Neural progenitor cell (in vitro differentiated cells): ENCODE data around the gene DIS3L2. TPM values are rescaled to one million over a fixed set of nuclear protein-coding genes. Genes with fewer than 3 reads are reported as not detected.
"Not testable (repeated sequence)": the region's sequence is repeated elsewhere in the genome, so short reads cannot be mapped to it uniquely, and the experiment has no call there.

Experiments
- DNase-seq: peaks from one replicate; pipeline ENCODE4 v3.0.0-alpha.2; 2016; ENCODE audit warnings: low spot score
- H2AFZ ChIP-seq: fragments of 200-600 bp; sonication (generic); replicated peaks from 2 replicates; pipeline ENCODE4 v1.6.1; 2016; ENCODE audit warnings: antibody characterized with exemption
- H3F3A ChIP-seq: fragments of 200-600 bp; sonication (generic); 2 replicates; pipeline ENCODE4 v1.6.1; 2016; ENCODE audit warnings: antibody characterized with exemption, low read depth
- H3K27ac ChIP-seq: fragments of 200-600 bp; sonication (generic); 2 replicates; pipeline ENCODE4 v1.5.1; 2016; ENCODE audit warnings: mild to moderate bottlenecking
- H3K27me3 ChIP-seq: fragments of 200-600 bp; sonication (generic); 2 replicates; pipeline ENCODE4 v1.6.1; 2016; ENCODE audit warnings: mild to moderate bottlenecking, moderate library complexity
- H3K36me3 ChIP-seq: fragments of 200-600 bp; sonication (generic); 2 replicates; pipeline ENCODE4 v1.5.1; 2016
- H3K4me1 ChIP-seq: fragments of 200-600 bp; sonication (generic); 2 replicates; pipeline ENCODE4 v1.6.1; 2016; ENCODE audit warnings: mixed run types
- H3K4me2 ChIP-seq: fragments of 200-600 bp; sonication (generic); 2 replicates; pipeline ENCODE4 v1.6.1; 2016
- H3K4me3 ChIP-seq: fragments of 200-600 bp; sonication (generic); 2 replicates; pipeline ENCODE4 v1.5.1; 2016
- H3K79me2 ChIP-seq: fragments of 200-600 bp; sonication (generic); 2 replicates; pipeline ENCODE4 v1.6.1; 2016; ENCODE audit warnings: low read depth
- H3K9ac ChIP-seq: fragments of 200-600 bp; sonication (generic); 2 replicates; pipeline ENCODE4 v1.6.1; 2016
- H3K9me3 ChIP-seq: fragments of 200-600 bp; sonication (generic); 2 replicates; pipeline ENCODE4 v1.5.1; 2016; ENCODE audit warnings: low read depth
- H4K20me1 ChIP-seq: fragments of 200-600 bp; sonication (generic); 2 replicates; pipeline ENCODE4 v1.6.1; 2016; ENCODE audit warnings: low read depth
- H3K27ac Mint-ChIP-seq: 3 replicates; pipeline ENCODE4 v1.8.0; 2021; ENCODE audit warnings: mixed read lengths
- H3K27me3 Mint-ChIP-seq: 2 replicates; pipeline ENCODE4 v1.8.0; 2022; ENCODE audit warnings: low read depth, mild to moderate bottlenecking, inconsistent platforms, moderate library complexity, mixed read lengths; ENCODE audit not compliant: insufficient read depth
- H3K36me3 Mint-ChIP-seq: 3 replicates; pipeline ENCODE4 v1.8.0; 2021; ENCODE audit warnings: mixed read lengths
- H3K4me1 Mint-ChIP-seq: 3 replicates; pipeline ENCODE4 v1.8.0; 2021; ENCODE audit warnings: mixed read lengths
- H3K4me3 Mint-ChIP-seq: 3 replicates; pipeline ENCODE4 v1.8.0; 2021; ENCODE audit warnings: mild to moderate bottlenecking, moderate library complexity, mixed read lengths
- H3K9me3 Mint-ChIP-seq: 3 replicates; pipeline ENCODE4 v1.8.0; 2020; ENCODE audit warnings: mixed read lengths
- EZH2 ChIP-seq: fragments of 200-600 bp; sonication (generic); IDR thresholded peaks from 2 replicates; pipeline ENCODE4 v1.6.1; 2017; ENCODE audit warnings: antibody characterized with exemption, mild to moderate bottlenecking, moderate library complexity
- EZH2phosphoT487 ChIP-seq: fragments of 200-600 bp; sonication (generic); IDR thresholded peaks from 2 replicates; pipeline ENCODE4 v1.6.1; 2017; ENCODE audit warnings: antibody characterized with exemption
- total RNA-seq: library from RNA; depleted of rRNA; stranded (reverse); fragments of >200 nt; gene quantifications from 2 replicates; pipeline ENCODE4 v1.2.3, GENCODE V29; 2015; ENCODE audit warnings: low replicate concordance
- TF ChIP-seq, protein P1 (sequence below): fragments of 200-600 bp; sonication (generic); IDR thresholded peaks from 2 replicates; pipeline ENCODE4 v1.5.1; 2017; ENCODE audit warnings: antibody characterized with exemption, mild to moderate bottlenecking

The DIS3L2 gene
- total RNA-seq, 1 donor from 2014 or later: 23.2 TPM

DNA sequence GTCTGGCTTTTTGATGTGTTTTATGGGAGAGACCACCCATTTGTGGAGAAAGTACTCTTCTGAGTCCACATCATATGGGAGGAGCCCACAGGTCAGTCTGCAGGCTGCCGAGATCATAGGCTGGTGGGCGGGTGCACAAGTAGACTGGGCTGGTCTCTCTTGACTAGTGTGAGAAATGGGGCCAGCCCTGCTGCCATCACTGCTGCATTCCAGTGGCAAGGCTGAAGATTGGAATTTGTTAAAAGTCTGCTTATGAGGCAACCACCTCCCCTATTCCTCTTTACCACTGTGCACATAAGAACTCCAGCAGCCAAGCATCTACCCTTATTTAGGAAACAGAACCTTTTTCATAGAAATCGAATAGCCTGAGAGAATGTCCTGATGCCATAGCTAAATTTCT, 200.7 kb downstream of the DIS3L2 start:
- no peaks in the 10 kb centered on the region for H3F3A ChIP-seq
- H4K20me1 ChIP-seq: no peaks in the 10 kb centered on the region
- peaks cover 13% of the 10 kb centered on the region for H3K4me1 ChIP-seq
- no peak for DNase-seq
- Mint-ChIP-seq H3K9me3 (no peaks in the 10 kb centered on the region), H3K36me3 (peaks cover 14% of the 10 kb centered on the region), H3K4me3 (no peak overlapping the region), H3K4me1 (no peaks in the 10 kb centered on the region), H3K27ac (peak overlapping the region; percentile 25), H3K27me3 (peaks cover 3% of the 10 kb centered on the region)
- H3K9me3 ChIP-seq: no peaks in the 10 kb centered on the region
- H3K27ac ChIP-seq: no peak overlapping the region
- no peaks in the 10 kb centered on the region for H3K79me2 ChIP-seq
- H3K36me3 ChIP-seq: no peaks in the 10 kb centered on the region
- H2AFZ ChIP-seq: no peak overlapping the region
- H3K9ac ChIP-seq: no peak overlapping the region
- no peaks in the 10 kb centered on the region for H3K27me3 ChIP-seq
- H3K4me2 ChIP-seq: no peak overlapping the region
- no peak overlapping the region for H3K4me3 ChIP-seq
- TF ChIP-seq, protein P1, sequence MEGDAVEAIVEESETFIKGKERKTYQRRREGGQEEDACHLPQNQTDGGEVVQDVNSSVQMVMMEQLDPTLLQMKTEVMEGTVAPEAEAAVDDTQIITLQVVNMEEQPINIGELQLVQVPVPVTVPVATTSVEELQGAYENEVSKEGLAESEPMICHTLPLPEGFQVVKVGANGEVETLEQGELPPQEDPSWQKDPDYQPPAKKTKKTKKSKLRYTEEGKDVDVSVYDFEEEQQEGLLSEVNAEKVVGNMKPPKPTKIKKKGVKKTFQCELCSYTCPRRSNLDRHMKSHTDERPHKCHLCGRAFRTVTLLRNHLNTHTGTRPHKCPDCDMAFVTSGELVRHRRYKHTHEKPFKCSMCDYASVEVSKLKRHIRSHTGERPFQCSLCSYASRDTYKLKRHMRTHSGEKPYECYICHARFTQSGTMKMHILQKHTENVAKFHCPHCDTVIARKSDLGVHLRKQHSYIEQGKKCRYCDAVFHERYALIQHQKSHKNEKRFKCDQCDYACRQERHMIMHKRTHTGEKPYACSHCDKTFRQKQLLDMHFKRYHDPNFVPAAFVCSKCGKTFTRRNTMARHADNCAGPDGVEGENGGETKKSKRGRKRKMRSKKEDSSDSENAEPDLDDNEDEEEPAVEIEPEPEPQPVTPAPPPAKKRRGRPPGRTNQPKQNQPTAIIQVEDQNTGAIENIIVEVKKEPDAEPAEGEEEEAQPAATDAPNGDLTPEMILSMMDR: no peak
- no peak for TF ChIP-seq EZH2phosphoT487
- TF ChIP-seq EZH2: no peak

DNA sequence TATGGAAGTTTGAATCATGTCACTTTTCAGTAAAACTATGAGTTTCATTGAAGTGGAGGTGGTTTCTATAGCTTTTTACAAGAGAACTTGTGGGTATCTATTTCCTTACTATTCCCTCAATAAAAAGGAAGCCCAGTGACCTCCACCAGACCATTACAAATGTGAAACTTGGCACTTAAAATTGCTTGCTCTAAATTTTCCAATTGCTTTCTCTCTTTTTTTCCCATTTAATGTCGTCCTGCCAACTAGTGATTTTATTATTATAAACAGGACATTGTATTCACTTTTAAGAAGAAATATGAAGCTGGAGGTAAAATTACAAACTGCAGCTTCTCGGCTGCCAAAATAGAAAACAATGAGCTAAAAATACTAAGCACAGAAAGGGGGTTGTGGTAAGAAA, 208.9 kb downstream of the DIS3L2 start:
- H3K27me3 ChIP-seq: no peaks in the 10 kb centered on the region
- no peak overlapping the region for H2AFZ ChIP-seq
- H3K27ac ChIP-seq: no peak overlapping the region
- no peaks in the 10 kb centered on the region for H3K9me3 ChIP-seq
- Mint-ChIP-seq H3K36me3 (peaks cover 5% of the 10 kb centered on the region), H3K9me3 (peaks cover 4% of the 10 kb centered on the region), H3K27me3 (no peaks in the 10 kb centered on the region), H3K4me3 (no peak overlapping the region), H3K27ac (no peak overlapping the region), H3K4me1 (no peaks in the 10 kb centered on the region)
- no peaks in the 10 kb centered on the region for H3F3A ChIP-seq
- H3K4me1 ChIP-seq: no peaks in the 10 kb centered on the region
- DNase-seq: no peak
- no peaks in the 10 kb centered on the region for H4K20me1 ChIP-seq
- no peak overlapping the region for H3K4me2 ChIP-seq
- no peak for TF ChIP-seq EZH2phosphoT487
- TF ChIP-seq EZH2: no peak
- TF ChIP-seq, protein P1: no peak
- H3K9ac ChIP-seq: no peak overlapping the region
- H3K79me2 ChIP-seq: no peaks in the 10 kb centered on the region
- no peak overlapping the region for H3K4me3 ChIP-seq
- H3K36me3 ChIP-seq: no peaks in the 10 kb centered on the region

DNA sequence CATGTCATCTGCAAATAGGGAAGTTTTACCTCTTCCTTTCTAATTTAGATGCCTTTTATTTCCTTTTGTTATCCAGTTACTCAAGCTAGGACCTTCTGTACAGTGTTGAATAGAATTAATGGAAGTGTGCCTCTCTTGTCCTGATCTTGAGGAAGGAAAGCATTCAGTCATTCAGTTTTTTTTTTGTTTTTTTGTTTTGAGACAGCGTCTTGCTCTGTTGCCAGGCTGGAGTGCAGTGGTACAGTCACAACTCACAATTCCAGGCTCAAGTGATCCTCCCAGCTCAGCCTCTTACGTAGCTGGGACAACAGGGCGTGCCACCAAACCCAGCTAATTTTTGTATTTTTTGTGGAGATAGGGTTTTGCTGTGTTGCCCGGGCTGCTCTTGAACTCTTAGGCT, 213.1 kb downstream of the DIS3L2 start:
- H3K79me2 ChIP-seq: no peaks in the 10 kb centered on the region
- H3K4me1 Mint-ChIP-seq: no peaks in the 10 kb centered on the region
- no peak overlapping the region for H3K4me2 ChIP-seq
- H3K36me3 Mint-ChIP-seq: peaks cover 9% of the 10 kb centered on the region
- no peaks in the 10 kb centered on the region for H3K27me3 Mint-ChIP-seq
- no peaks in the 10 kb centered on the region for H3K9me3 ChIP-seq
- DNase-seq: no peak
- H3K4me3 Mint-ChIP-seq: no peak overlapping the region
- no peaks in the 10 kb centered on the region for H3K36me3 ChIP-seq
- H3K4me3 ChIP-seq: no peak overlapping the region
- no peak overlapping the region for H2AFZ ChIP-seq
- no peak overlapping the region for H3K27ac ChIP-seq
- no peaks in the 10 kb centered on the region for H3K4me1 ChIP-seq
- H3F3A ChIP-seq: no peaks in the 10 kb centered on the region
- H3K27me3 ChIP-seq: no peaks in the 10 kb centered on the region
- no peak overlapping the region for H3K9ac ChIP-seq
- no peaks in the 10 kb centered on the region for H4K20me1 ChIP-seq
- H3K27ac Mint-ChIP-seq: no peak overlapping the region
- TF ChIP-seq EZH2: no peak
- TF ChIP-seq, protein P1: no peak
- TF ChIP-seq EZH2phosphoT487: no peak
- H3K9me3 Mint-ChIP-seq: peaks cover 11% of the 10 kb centered on the region

DNA sequence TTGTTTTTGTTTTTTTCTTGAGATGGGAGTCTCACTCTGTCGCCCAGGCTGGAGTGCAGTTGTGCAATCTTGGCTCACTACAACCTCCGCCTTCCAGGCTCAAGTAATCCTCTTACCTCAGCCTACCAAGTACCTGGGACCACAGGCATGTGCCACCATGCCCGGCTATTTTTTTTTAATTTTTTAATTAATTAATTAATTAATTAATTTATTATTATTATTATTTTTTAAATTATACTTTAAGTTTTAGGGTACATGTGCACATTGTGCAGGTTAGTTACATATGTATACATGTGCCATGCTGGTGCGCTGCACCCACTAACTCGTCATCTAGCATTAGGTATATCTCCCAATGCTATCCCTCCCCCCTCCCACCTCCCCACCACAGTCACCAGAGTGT, 215.1 kb downstream of the DIS3L2 start:
- not testable (repeated sequence) for H3K4me3 ChIP-seq, H2AFZ ChIP-seq, H3K27ac Mint-ChIP-seq, H3K4me1 ChIP-seq, H3K27me3 Mint-ChIP-seq, H4K20me1 ChIP-seq, H3F3A ChIP-seq, H3K4me2 ChIP-seq, DNase-seq, H3K36me3 ChIP-seq, H3K9me3 ChIP-seq, H3K4me3 Mint-ChIP-seq, H3K27me3 ChIP-seq, H3K27ac ChIP-seq, H3K79me2 ChIP-seq, H3K4me1 Mint-ChIP-seq, H3K9ac ChIP-seq
- peaks cover 11% of the 10 kb centered on the region for H3K36me3 Mint-ChIP-seq
- H3K9me3 Mint-ChIP-seq: peaks cover 14% of the 10 kb centered on the region
